DLD1 (cell line): ENCODE measurements around the gene GRXCR1.

Source experiments
- in situ Hi-C: cut with HindIII; loops from 2 replicates; pipeline ENCODE4 v1.10.0; 2017; ENCODE audit warnings: low sequenced_read_pairs

Gene GRXCR1

DNA sequence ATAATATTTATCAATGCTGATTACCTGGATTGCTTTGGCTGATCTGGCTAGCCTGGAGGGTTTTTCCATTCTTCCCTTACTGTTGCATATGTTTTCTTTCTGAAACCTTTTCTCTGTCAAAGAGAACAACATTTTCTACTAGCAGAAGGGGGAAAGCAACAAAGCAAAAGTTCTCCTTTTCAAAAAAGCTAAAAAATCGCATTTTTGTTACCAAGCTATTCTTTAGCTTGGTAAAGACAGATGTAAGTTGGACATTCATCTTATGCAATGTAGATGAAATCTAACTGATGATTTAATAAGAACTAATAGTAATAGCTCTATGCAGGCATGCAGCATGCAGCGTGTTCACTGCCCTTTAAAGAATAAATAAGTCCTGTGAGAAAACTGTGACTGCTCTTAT is at the start of gene GRXCR1:
Gene GRXCR1, plus strand, starts transcription at position 301 of the 400 bp plus-strand sequence. CDS start 554 bp downstream, outside the sequence.
- in situ Hi-C loops: no loop called here

DNA sequence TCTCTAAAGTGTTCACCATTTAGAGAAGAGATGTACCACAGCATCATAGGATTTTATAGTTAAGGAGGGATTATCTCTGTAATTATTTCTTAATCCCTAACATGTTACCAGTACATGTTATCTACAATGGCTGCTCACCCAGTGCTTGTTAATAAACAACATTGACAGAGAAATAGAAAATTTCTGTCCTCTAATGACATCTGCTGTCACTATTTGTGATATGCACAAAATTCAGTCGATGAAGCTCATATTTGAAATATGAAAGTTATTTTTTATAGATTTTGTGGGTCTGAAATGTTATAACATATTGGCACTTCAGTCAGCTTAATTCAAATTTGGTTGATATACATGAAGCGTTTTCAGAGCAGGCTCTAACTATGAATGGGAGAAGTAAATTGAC is 48.8 kb upstream of the GRXCR1 start:
- in situ Hi-C loops: no loop called here

- in situ Hi-C loops: no loop called here
Observed at GRCh38 chr4:42844422-42845070, 48.0 kb upstream of the GRXCR1 start.

GRCh38 chr4:42845586-42845985 is 46.9 kb upstream of the GRXCR1 start:
- in situ Hi-C loops: no loop called here

GRCh38 chr4:42855779-42856178 is 36.7 kb upstream of the GRXCR1 start:
- in situ Hi-C loops: no loop called here

- in situ Hi-C loops: no loop called here
Observed at GRCh38 chr4:42865572-42866189, 26.8 kb upstream of the GRXCR1 start.

GRCh38 chr4:42871261-42871660 is 21.3 kb upstream of the GRXCR1 start:
- in situ Hi-C loops: no loop called here

GRCh38 chr4:42871671-42872290 is 20.7 kb upstream of the GRXCR1 start:
- in situ Hi-C loops: no loop called here

DNA sequence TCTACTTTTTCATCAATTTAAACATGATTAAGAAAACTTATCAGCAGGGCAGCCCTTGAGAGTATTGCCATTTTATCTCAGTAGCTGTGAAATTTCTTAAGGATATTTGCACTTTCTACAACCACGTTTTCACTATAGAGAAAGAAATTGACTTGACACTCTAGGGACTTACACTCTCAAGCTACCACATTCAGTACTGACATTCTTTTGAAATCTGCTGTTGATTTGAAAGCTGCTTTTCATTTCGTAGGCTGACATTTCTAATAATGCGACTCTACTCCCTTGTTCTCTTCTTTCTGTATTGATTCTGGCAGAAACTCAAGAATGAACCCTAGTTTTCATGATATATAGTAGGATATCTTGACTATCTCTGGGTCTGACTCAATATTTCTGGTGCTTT is 13.7 kb upstream of the GRXCR1 start:
- in situ Hi-C loops: no loop called here

GRCh38 chr4:42881253-42881652 is 11.3 kb upstream of the GRXCR1 start:
- in situ Hi-C loops: no loop called here

DNA sequence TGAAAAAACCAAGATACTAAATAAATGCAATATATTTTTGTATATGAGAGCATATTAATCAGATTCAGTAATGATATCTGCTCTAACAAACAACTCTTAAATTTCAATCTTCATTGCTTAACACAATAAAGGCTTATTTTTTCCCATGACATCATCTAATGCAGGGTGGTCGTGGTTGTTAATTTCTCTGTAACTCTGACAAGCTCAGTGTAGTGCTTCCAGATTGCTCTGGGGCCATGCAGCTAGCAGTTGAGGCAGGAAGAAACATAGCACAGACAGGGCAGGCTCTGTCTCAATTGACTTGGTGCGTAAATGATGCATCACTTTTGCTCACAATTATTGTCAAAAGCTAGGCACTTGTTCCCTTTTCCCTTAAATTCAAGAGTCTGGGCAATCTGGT is 869 bp upstream of the GRXCR1 start:
- in situ Hi-C loops: no loop called here

DNA sequence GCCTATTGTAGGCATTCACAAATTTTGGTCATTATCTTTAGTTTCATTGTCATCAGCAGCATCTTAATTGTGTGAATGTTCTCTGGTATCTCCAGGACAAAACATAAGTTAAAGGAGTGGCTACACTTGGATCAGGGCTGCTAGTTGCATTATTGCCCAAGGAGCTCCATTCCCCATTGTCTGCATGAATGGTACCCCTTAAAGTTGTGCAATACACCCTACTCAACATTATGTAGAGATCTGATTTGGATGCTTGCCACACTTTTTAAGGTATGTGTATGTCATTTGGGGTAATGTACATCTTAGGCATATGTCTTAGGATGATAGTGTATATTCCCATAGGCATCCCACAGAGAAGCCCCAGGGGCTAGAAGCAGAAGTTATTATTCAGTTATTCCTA is 2.9 kb downstream of the GRXCR1 start:
- in situ Hi-C loops: no loop called here

DNA sequence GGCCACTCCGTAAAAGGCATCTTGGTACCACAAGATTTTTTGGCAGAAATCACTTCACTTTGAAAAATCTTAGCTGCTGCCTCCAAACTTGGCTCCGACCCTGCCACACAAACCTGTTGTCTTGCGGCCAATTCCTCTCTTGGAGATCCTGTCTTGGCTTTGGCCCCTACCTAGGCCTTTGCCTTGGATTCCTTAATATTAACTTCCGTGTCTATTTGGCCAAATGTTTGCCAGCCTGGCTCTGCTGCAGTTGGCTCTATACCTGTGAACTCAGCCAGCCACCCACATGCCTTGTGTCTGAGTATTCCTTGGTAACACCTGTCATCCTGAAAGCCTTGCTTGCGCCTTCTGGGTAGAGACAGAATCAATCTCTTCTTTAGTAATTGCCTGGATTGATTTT is 12.5 kb downstream of the GRXCR1 start:
- in situ Hi-C loops: no loop called here

- in situ Hi-C loops: no loop called here
Observed at GRCh38 chr4:42905591-42905990, 13.1 kb downstream of the GRXCR1 start.

GRCh38 chr4:42906341-42906740 is 13.8 kb downstream of the GRXCR1 start:
- in situ Hi-C loops: no loop called here

- in situ Hi-C loops: no loop called here
Observed at GRCh38 chr4:42906891-42907759, 14.6 kb downstream of the GRXCR1 start.

GRCh38 chr4:42910459-42910858 is 17.9 kb downstream of the GRXCR1 start:
- in situ Hi-C loops: no loop called here

DNA sequence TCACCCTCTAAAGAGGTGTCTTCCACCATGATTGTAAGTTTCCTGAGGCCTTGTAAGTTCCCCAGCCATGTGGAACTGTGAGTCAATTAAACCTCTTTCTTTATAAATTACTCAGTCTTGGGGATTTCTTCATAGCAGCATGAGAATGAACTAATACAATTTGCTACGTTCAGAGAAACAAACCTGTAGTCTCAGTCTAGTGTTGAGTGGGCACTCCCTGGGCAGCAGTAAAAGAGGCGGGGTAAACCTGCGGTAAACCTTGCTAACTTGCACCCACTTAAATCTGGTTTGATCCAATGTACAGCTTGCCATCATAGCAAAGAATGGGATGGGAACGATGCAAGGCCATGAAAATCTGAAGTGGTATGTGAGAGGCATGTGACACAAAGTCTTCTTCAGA is 22.4 kb downstream of the GRXCR1 start:
- in situ Hi-C loops: no loop called here

- in situ Hi-C loops: no loop called here
Observed at GRCh38 chr4:42915484-42915883, 23.0 kb downstream of the GRXCR1 start.

DNA sequence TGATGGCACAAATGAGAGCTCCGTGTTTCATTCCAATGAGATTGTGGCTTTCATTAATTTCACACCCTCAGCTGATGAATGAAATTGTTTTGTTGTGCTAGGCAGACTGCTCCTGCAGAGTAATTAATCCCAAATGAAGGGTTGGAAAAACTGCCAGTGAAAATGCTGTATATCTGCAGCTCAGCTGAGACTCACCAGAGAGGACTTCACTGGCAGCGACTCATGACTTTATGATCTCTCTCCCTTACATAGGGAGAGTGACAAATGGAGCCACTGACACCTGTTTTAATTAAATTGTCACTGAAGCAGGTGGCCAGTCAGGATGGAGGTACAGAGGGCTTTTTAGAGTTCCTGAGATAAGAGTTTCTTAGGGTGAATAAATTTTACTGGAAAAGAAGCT is 24.8 kb downstream of the GRXCR1 start:
- in situ Hi-C loops: no loop called here

- in situ Hi-C loops: no loop called here
Observed at GRCh38 chr4:42923431-42923830, 30.9 kb downstream of the GRXCR1 start.
